ENCODE data around the gene GNG14.
A peak's percentile ranks its signal among the peaks of the same experiment; 100 is the strongest.
"Not testable (repeated sequence)": the region's sequence is repeated elsewhere in the genome, so short reads cannot be mapped to it uniquely, and the experiment has no call there.

The GNG14 gene

GRCh38 chr19:12720851-12721655 is 33.3 kb downstream of the GNG14 start:
- ChIA-PET CTCF (interaction anchor here (0.9 to 1.3 kb wide), 2 partner anchors 13 to 37 kb away, joined by 3 read pairs; no protein-coding TSS in a partner anchor), POLR2A (interaction anchor here (0.6 to 6.2 kb wide), 11 partner anchors 7 to 71 kb away, joined by 3 to 133 read pairs (median 4); partner anchors contain the start of genes GET3, JUNB and TRIR)
- TF ChIP-seq NFRKB (IDR thresholded peaks at IDR 0.05), result no peak
- no peak for TF ChIP-seq ZNF384 (IDR thresholded peaks at IDR 0.05)
- TF ChIP-seq CTBP1 (IDR thresholded peaks at IDR 0.05; ENCODE audit: borderline replicate concordance), result no peak
- no peak for TF ChIP-seq TARDBP (IDR thresholded peaks at IDR 0.05)
- no peak for TF ChIP-seq FOXK2 (IDR thresholded peaks at IDR 0.05)
- no peak for TF ChIP-seq PKNOX1 (IDR thresholded peaks at IDR 0.05)
- no peak for TF ChIP-seq FOXA1 (IDR thresholded peaks at IDR 0.05)
- no peak for TF ChIP-seq SUZ12 (IDR thresholded peaks at IDR 0.05)
- no peak for TF ChIP-seq LEF1 (IDR thresholded peaks at IDR 0.05; ENCODE audit: borderline replicate concordance)
- TF ChIP-seq ELF4 (IDR thresholded peaks at IDR 0.05), result no peak
- TF ChIP-seq L3MBTL2 (conservative IDR thresholded peaks at IDR 0.05), result no peak
- no peak for TF ChIP-seq BHLHE40 (IDR thresholded peaks at IDR 0.05; ENCODE audit: borderline replicate concordance)
- TF ChIP-seq HDGF (IDR thresholded peaks at IDR 0.05; ENCODE audit: borderline replicate concordance), result no peak
- TF ChIP-seq FOXM1 (IDR thresholded peaks at IDR 0.05; ENCODE audit: borderline replicate concordance), result no peak
- no peak for TF ChIP-seq SP1 (IDR thresholded peaks at IDR 0.05)
- TF ChIP-seq ARNT (IDR thresholded peaks at IDR 0.05), result no peak

DNA sequence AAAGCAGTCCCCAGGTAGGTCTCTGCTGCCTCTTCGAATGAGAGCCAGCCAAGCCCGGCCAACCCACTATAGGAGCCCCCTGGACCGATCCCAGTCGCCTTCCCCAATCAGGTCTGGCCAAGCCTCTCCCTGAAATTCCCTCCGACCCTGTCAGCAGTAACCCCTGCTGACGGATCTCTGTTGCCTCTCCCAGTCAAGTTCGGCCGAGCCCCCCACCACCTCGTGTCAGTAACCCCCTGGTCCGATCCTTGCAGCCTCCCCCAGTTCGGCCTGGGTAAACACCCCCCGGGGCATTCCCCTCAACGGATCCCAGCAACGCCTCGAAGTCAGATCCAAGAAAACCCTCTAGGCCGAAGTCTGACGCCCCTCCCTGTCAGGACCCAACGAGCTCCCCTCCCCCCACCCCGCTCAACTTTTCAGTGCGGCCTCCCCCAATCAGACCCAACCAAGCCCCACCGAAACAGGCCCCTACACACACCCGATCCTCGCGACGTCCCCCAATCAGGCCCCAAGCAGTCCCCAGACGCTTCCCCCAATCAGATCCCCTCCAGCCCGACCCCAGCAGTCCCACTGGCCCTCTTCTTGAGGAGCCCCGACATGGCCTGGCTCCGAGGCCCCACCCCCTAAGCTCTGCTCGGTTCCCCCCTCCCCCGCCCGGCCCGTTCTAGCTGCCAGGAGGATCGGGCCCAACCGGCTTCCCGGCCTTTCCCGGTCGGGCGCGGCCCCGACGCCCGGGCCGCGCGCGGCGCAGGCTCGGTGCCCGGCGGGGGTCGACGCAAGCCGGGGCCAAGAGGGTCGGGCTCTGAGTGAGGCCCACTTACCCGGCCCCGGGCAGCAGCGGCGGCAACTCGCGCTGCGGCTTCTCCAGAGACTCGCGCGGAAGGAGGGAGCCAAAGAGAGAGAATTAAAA is 34.1 kb downstream of the GNG14 start:
- POLR2A ChIA-PET, result interaction anchor here (0.6 to 6.2 kb wide), 14 partner anchors 8 to 84 kb away, joined by 3 to 133 read pairs (median 5); partner anchors contain the start of genes DHPS, GET3, JUNB and RNASEH2A
- CTCF ChIA-PET, result interaction anchor here (0.9 to 1.3 kb wide), 2 partner anchors 12 to 37 kb away, joined by 3 read pairs; no protein-coding TSS in a partner anchor
- DNase-seq (ENCODE audit: extremely low spot score), result peak; percentile 56
- TF ChIP-seq ZNF384 (IDR thresholded peaks at IDR 0.05) (no peak), TARDBP (IDR thresholded peaks at IDR 0.05) (no peak), FOXM1 (IDR thresholded peaks at IDR 0.05; ENCODE audit: borderline replicate concordance) (no peak), FOXK2 (IDR thresholded peaks at IDR 0.05) (no peak)

More at GRCh38 chr19:12720851-12721655, 33.3 kb downstream of the GNG14 start:
- DNase-seq (ENCODE audit: extremely low spot score), result no peak

- DNase-seq (ENCODE audit: extremely low spot score), result peak; percentile 90
- TF ChIP-seq ZNF384 (IDR thresholded peaks at IDR 0.05), result peak; percentile 97
- 0 out of 2 replicates have a peak, but pooled peaks have one; percentile 24 for TF ChIP-seq ELF4 (IDR thresholded peaks at IDR 0.05)
- no peak for TF ChIP-seq SUZ12 (IDR thresholded peaks at IDR 0.05)
- TF ChIP-seq L3MBTL2 (conservative IDR thresholded peaks at IDR 0.05), result peak; percentile 56; the same call in 1 of the 2 replicates
- TF ChIP-seq SP1 (IDR thresholded peaks at IDR 0.05), result no peak
- ChIA-PET POLR2A (interaction anchor here (0.6 to 6.2 kb wide), 15 partner anchors 8 to 191 kb away, joined by 3 to 133 read pairs (median 5); partner anchors contain the start of genes DHPS, FBXW9, GET3 and MAN2B1), CTCF (interaction anchor here (0.9 to 1.3 kb wide), 3 partner anchors 11 to 37 kb away, joined by 3 to 5 read pairs (median 4); no protein-coding TSS in a partner anchor)
Measured at GRCh38 chr19:12722566-12723380, 35.0 kb downstream of the GNG14 start.

DNA sequence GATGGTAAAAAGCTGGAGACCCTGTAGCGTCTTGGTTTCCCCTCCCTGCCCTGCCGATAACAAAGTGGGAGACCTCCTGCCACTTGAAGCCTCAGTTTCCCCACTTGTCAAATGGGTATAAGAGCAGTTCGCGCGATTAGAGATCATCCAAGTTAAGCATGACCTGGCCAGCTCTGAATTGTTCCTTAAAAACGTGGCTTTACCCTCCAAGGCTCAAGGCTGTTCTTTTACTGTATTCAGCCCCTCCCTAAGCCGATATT is 35.5 kb downstream of the GNG14 start:
- TF ChIP-seq SUZ12 (IDR thresholded peaks at IDR 0.05) (no peak), NFRKB (IDR thresholded peaks at IDR 0.05) (no peak), FOXA1 (IDR thresholded peaks at IDR 0.05) (no peak), ELF4 (IDR thresholded peaks at IDR 0.05) (no peak), ZNF384 (IDR thresholded peaks at IDR 0.05) (no peak), FOXK2 (IDR thresholded peaks at IDR 0.05) (no peak), CTBP1 (IDR thresholded peaks at IDR 0.05; ENCODE audit: borderline replicate concordance) (no peak), SP1 (IDR thresholded peaks at IDR 0.05) (no peak), LEF1 (IDR thresholded peaks at IDR 0.05; ENCODE audit: borderline replicate concordance) (no peak), L3MBTL2 (conservative IDR thresholded peaks at IDR 0.05) (no peak)
- ChIA-PET POLR2A (interaction anchor here (0.6 to 6.2 kb wide), 12 partner anchors 8 to 190 kb away, joined by 3 to 133 read pairs (median 6); partner anchors contain the start of genes DHPS, FBXW9, GET3 and MAN2B1), CTCF (interaction anchor here (0.9 kb wide), 2 partner anchors 34 to 37 kb away, joined by 4 to 5 read pairs; no protein-coding TSS in a partner anchor)
- no peak for DNase-seq (ENCODE audit: extremely low spot score)

DNA sequence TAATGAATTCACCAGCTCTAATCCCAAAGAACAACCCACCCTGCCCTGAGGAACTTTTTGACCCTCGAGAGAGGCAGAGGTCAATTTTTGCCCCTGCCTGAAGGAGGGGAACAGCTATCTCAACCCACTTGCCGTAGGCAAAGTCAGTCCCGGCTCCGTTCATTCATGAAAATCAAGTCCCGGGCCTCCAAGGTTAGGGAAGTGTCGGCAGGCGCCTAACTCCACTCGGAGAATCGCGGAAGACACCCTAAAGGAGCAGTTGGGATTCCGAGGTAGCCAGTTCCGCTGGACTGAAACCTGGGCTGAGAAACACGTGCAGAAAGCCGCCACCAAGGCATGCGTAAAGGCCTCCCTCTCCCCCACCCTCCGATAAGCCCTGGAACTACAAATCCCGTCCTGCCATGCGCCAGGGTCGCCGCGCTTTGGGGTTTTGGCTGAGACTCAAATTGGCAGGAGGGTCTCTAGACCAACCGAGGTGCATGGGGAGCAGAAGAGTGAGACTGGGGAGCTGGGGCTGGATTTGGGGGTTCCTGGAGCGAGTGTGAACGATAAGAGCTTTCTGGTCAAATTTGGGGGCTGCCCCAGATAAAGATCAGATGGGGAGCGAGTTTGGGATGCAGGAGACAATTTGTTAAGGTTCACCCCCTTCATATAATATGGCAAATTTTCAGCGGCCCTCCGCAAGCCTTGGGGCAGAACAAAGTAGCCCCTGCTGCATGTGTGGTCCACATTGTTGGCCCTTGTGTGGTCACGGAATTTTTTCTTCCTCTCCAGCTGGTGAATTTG is 36.0 kb downstream of the GNG14 start, which contains the start of gene TNPO2:
TSS of gene TNPO2 (minus strand) at position 292 of the 786 bp plus-strand sequence. CDS start 2,955 bp downstream, outside the sequence.
- TF ChIP-seq CTBP1 (IDR thresholded peaks at IDR 0.05; ENCODE audit: borderline replicate concordance) (no peak), L3MBTL2 (conservative IDR thresholded peaks at IDR 0.05) (peak; percentile 85)
- CTCF ChIA-PET, result interaction anchor here (0.9 kb wide), 2 partner anchors 34 to 36 kb away, joined by 4 to 5 read pairs; no protein-coding TSS in a partner anchor
- peak; percentile 71 for DNase-seq (ENCODE audit: extremely low spot score)
- POLR2A ChIA-PET, result interaction anchor here (0.8 to 6.2 kb wide), 10 partner anchors 10 to 190 kb away, joined by 3 to 133 read pairs (median 4); partner anchors contain the start of genes DHPS, FBXW9, GET3 and TRIR

DNA sequence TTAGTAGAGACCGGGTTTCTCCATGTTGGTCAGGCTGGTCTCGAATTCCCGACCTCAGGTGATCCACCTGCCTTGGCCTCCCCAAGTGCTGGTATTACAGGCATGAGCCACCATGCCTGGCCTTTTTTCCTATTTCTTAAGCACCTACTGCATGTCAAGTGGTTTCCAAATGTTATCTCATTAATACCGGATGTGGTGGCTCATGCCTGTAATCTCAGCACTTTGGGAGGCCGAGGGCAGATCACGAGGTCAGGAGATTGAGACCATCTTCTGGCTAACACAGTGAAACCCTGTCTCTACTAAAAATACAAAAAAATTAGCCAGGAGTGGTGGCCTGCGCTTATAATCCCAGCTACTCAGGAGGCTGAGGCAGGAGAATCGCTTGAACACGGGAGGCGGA is 37.8 kb downstream of the GNG14 start:
- POLR2A ChIA-PET, result interaction anchor here (6.2 kb wide), 1 partner anchor 9 kb away, joined by 133 read pairs; the partner anchor contains the start of genes GET3 and TRIR
- CTCF ChIA-PET, result interaction anchor here (0.7 kb wide), 1 partner anchor 1103 kb away, joined by 4 read pairs; no protein-coding TSS in a partner anchor
- DNase-seq (ENCODE audit: extremely low spot score), result not testable (repeated sequence)

Data from HEK293T (cell line).